ENCODE data around the gene UGGT2. TPM values are rescaled to one million over a fixed set of nuclear protein-coding genes. Genes with fewer than 3 reads are reported as not detected.

The UGGT2 gene
- total and polyA plus RNA-seq, 2 of the 13 experiments (the other 11 are each of a cell fraction or from before 2014, with no cell fraction given): 13.2 to 27.1 TPM

DNA sequence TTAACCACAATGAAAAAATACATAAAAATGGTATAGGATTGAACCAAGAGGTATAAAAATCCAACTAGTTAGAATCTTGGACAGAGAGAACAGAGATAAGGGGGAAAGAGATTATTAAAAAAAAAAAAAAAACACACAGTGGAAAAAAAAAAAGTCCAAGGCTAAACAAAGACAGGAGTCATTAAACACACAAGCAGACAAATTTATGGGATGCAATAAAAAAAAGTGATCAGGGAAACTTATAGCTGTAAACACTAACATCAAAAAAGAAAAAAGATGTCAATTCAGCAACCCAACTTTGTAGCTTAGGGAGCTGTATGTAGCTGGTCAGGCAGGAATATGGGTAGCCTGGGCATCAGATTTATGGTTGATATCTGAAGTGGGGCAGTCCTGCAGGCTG lies 247.3 kb downstream of the UGGT2 start:
- Histone ChIP-seq H3K9ac (ENCODE audit: insufficient read depth, low read depth, low read length) (no peak overlapping the region), H4K20me1 (ENCODE audit: insufficient read depth, low read length) (no peaks in the 10 kb centered on the region), H3K4me1 (ENCODE audit: insufficient read depth, low read length) (no peaks in the 10 kb centered on the region), H3K27ac (ENCODE audit: extremely low read length, insufficient read depth, low read length) (no peak overlapping the region), H3K9me3 (ENCODE audit: low read length) (no peaks in the 10 kb centered on the region), H3K79me2 (ENCODE audit: insufficient read depth, low read length) (no peaks in the 10 kb centered on the region), H3K27me3 (ENCODE audit: control insufficient read depth in 1 of 2, insufficient read depth in 2 of 2, low read length in 2 of 2) (no peaks in the 10 kb centered on the region), H2AFZ (ENCODE audit: low read length) (no peak overlapping the region), H3K36me3 (replicated peaks in 1 of 2; ENCODE audit: control insufficient read depth in 1 of 2, insufficient read depth in 2 of 2, low read length in 2 of 2) (no peaks in the 10 kb centered on the region), H3K4me2 (ENCODE audit: low read depth, low read length) (no peak overlapping the region), H3K4me3 (replicated peaks in 1 of 3; ENCODE audit: insufficient read depth in 1 of 3, low read depth in 2 of 3, low read length in 3 of 3) (no peak overlapping the region)
- TF ChIP-seq EZH2 (conservative IDR thresholded peaks at IDR 0.05; ENCODE audit: low read depth, low read length) (no peak), ZBTB40 (IDR thresholded peaks at IDR 0.05) (no peak), ZBTB40 (CRISPR knock-in tag; IDR thresholded peaks at IDR 0.05) (no peak), ZNF143 (CRISPR knock-in tag; IDR thresholded peaks at IDR 0.05) (no peak), ISX (CRISPR knock-in tag; conservative IDR thresholded peaks at IDR 0.05) (no peak), CERS6 (CRISPR knock-in tag; IDR thresholded peaks at IDR 0.05) (no peak), ZHX1 (CRISPR knock-in tag; IDR thresholded peaks at IDR 0.05; ENCODE audit: low read depth) (no peak)
- ChIA-PET POLR2A (no interaction called here), CTCF (ENCODE audit: low intra/inter-chr PET ratio, low total read pairs) (no interaction called here)
- ATAC-seq (no peak), DNase-seq (ENCODE audit: low spot score) (no peak), FAIRE-seq (no peak)
- BruUV-seq (replicated peaks): no TSS peak
- intact Hi-C loops (cut with micrococcal nuclease; ENCODE audit: unreplicated experiment): no loop called here
- in situ Hi-C loops (cut with HindIII; ENCODE audit: extremely low pct_ligation_motif_present, low pct_unique_long_range_greater_than_20kb): no loop called here
